ENCODE measurements around the gene PTPRD. TPM values are rescaled to one million over a fixed set of nuclear protein-coding genes. Genes with fewer than 3 reads are reported as not detected.

Gene PTPRD
- total RNA-seq, 2 donors from 2014 or later, result 19.6 to 101 TPM

DNA sequence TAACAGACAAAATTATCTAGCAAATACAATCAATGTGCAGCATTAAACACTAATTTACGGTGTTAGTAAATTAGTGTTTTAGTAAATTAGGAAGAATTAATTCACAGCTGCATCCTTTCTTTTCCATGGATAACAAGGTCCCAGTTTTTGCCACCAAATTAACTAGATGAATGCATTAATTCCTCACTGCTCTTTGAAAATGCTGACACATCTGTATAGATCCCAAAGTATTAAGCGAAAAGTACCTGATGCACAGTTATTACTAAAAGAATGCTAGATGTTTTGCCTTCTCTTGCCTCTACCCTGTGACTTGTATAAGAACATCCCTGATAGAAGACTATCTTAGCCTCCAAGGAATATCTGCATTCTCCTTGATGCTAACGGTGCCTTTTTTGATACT is 2200.5 kb downstream of the PTPRD start:
- no peak for DNase-seq (ENCODE audit: low spot score)
- no peak overlapping the region for H3K27ac ChIP-seq
- no peak overlapping the region for H3K4me3 ChIP-seq
- H3K4me1 ChIP-seq (ENCODE audit: control insufficient read depth in 1 of 2, low read depth in 2 of 2), result no peaks in the 10 kb centered on the region
- ATAC-seq (ENCODE audit: insufficient number of reproducible peaks, low FRiP score, low read depth), result no peak
- TF ChIP-seq, protein P1, sequence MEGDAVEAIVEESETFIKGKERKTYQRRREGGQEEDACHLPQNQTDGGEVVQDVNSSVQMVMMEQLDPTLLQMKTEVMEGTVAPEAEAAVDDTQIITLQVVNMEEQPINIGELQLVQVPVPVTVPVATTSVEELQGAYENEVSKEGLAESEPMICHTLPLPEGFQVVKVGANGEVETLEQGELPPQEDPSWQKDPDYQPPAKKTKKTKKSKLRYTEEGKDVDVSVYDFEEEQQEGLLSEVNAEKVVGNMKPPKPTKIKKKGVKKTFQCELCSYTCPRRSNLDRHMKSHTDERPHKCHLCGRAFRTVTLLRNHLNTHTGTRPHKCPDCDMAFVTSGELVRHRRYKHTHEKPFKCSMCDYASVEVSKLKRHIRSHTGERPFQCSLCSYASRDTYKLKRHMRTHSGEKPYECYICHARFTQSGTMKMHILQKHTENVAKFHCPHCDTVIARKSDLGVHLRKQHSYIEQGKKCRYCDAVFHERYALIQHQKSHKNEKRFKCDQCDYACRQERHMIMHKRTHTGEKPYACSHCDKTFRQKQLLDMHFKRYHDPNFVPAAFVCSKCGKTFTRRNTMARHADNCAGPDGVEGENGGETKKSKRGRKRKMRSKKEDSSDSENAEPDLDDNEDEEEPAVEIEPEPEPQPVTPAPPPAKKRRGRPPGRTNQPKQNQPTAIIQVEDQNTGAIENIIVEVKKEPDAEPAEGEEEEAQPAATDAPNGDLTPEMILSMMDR (IDR thresholded peaks at IDR 0.05), result no peak
- H3K9me3 ChIP-seq, result no peaks in the 10 kb centered on the region
- no peaks in the 10 kb centered on the region for H3K36me3 ChIP-seq
- H3K27me3 ChIP-seq (replicated peaks; ENCODE audit: insufficient read depth), result no peaks in the 10 kb centered on the region

DNA sequence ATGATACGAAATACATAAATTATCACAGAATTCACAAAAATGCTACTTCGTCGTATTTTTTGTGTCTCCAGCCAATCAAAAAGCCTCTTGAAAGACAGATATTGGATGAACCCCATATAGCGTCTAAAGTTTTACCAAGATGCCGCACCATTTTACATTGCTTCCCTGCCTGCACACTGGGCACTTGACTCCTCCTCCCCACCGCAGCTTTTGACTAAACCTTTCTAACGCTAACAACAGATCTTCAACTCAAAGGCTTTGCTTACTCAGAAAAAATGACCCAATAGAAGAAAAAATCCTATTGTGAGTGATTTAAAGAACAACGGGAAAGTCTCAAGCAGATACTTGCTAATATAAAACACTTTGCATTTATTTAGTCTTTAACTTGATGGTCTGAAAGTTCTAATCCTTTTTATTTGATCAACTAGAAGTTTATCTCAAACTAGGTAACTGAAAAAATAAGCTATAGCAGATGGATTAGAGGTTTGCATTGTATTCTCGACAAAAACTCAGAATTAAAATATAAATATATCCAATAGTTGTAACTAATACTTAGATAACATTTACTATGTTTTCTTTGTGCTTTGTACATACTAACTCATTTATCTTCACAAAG is 2204.1 kb downstream of the PTPRD start:
- Histone ChIP-seq H3K9me3 (no peaks in the 10 kb centered on the region), H3K4me3 (no peak overlapping the region), H3K4me1 (ENCODE audit: control insufficient read depth in 1 of 2, low read depth in 2 of 2) (no peaks in the 10 kb centered on the region), H3K27me3 (replicated peaks; ENCODE audit: insufficient read depth) (no peaks in the 10 kb centered on the region), H3K27ac (no peak overlapping the region), H3K36me3 (no peaks in the 10 kb centered on the region)
- TF ChIP-seq, protein P1 (IDR thresholded peaks at IDR 0.05), result no peak
- DNase-seq (ENCODE audit: low spot score), result no peak
- ATAC-seq (ENCODE audit: insufficient number of reproducible peaks, low FRiP score, low read depth), result no peak

DNA sequence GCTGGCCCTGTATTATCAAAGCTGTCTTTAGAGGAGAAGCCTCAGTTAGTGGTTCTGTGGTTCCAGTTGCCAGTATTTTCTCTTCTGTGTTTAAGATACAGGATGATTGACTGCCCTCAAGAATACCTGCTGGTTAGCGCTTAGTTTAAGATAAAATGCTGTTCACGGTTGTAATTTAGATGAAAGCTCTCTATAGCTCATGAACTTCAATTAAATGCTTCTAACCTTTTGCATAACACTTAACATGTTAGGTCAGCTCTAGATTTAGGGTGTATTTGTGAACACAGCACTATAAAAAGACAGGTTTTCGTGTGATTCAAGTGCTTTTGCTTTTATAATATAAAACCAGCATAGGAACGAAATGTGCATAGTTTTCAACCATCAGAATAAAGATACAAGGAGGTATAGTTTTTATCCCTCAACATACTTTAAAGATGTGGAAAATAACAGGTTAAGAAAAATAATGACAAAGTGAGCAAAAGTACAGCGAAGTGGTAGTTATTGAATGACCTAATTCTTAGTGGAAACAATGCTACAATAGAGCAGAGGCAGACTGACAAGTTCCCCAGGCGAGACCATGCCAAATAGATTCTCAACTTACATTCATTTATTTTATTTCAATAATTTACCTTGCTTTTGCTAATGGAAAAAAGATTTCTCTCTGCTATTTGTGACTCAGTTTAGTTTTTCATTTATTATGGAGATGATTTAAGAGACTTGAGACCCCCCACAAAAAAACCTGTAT is 2210.7 kb downstream of the PTPRD start:
- H3K4me1 ChIP-seq (ENCODE audit: control insufficient read depth in 1 of 2, low read depth in 2 of 2), result peaks cover 0 to 14% of the 10 kb centered on the region in 2 donors
- no peaks in the 10 kb centered on the region for H3K36me3 ChIP-seq
- H3K9me3 ChIP-seq, result no peaks in the 10 kb centered on the region
- no peaks in the 10 kb centered on the region for H3K27me3 ChIP-seq (replicated peaks; ENCODE audit: insufficient read depth)
- DNase-seq (ENCODE audit: low spot score) (no peak), ATAC-seq (ENCODE audit: insufficient number of reproducible peaks, low FRiP score, low read depth) (no peak)
- TF ChIP-seq, protein P1 (IDR thresholded peaks at IDR 0.05), result no peak
- H3K4me3 ChIP-seq, result no peak overlapping the region
- no peak overlapping the region for H3K27ac ChIP-seq

DNA sequence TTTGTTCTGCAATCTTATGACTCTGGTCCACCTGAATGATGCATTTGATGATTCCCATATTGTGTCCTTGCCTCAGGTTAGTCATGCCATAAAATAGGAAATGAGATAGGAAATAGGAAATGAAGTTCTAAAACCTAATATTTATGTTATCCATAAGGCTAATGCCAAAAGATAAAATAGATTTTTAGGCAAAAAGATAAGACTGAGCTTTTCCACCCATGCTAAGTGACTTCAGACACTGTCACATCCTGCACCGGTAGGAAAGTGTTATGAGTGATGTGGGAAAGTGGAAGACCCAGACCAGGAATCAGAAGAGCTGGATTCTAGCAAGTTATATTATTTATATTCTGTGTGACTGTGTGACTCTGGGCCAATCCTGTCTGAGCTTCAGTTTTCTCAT is 2212.4 kb downstream of the PTPRD start:
- no peaks in the 10 kb centered on the region for H3K9me3 ChIP-seq
- peaks cover 0 to 14% of the 10 kb centered on the region in 2 donors for H3K4me1 ChIP-seq (ENCODE audit: control insufficient read depth in 1 of 2, low read depth in 2 of 2)
- H3K36me3 ChIP-seq, result no peaks in the 10 kb centered on the region
- H3K27me3 ChIP-seq (replicated peaks; ENCODE audit: insufficient read depth), result no peaks in the 10 kb centered on the region
- ATAC-seq (ENCODE audit: insufficient number of reproducible peaks, low FRiP score, low read depth) (no peak), DNase-seq (ENCODE audit: low spot score) (no peak)
- H3K4me3 ChIP-seq, result no peak overlapping the region
- H3K27ac ChIP-seq, result no peak overlapping the region
- TF ChIP-seq, protein P1 (IDR thresholded peaks at IDR 0.05), result no peak

DNA sequence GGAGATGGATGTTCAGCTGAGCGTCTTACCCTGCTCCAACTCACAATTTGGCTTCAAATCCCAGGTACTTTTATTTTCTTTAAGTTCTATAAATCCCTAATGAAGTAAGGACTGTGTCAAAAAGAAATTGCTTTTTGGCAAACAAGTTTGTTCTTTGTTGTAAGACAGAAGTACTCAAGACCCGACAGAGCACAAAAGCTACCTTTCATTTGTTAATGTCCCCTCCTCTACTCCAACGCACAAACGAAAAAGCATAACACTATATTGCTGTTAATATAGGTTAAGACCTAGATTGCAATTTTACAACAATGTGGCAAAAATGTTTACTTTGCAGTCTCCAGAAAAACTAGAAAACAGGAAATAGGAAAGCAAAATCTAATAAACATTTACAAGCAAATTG is 2217.8 kb downstream of the PTPRD start:
- no peaks in the 10 kb centered on the region for H3K36me3 ChIP-seq
- H3K9me3 ChIP-seq, result no peaks in the 10 kb centered on the region
- H3K27ac ChIP-seq, result no peak overlapping the region
- DNase-seq (ENCODE audit: low spot score) (no peak), ATAC-seq (ENCODE audit: insufficient number of reproducible peaks, low FRiP score, low read depth) (no peak)
- TF ChIP-seq, protein P1 (IDR thresholded peaks at IDR 0.05), result no peak
- no peaks in the 10 kb centered on the region for H3K27me3 ChIP-seq (replicated peaks; ENCODE audit: insufficient read depth)
- peaks cover 0 to 5% of the 10 kb centered on the region in 2 donors for H3K4me1 ChIP-seq (ENCODE audit: control insufficient read depth in 1 of 2, low read depth in 2 of 2)
- H3K4me3 ChIP-seq, result no peak overlapping the region
